ENCODE measurements around the gene CDK2AP2. TPM values are rescaled to one million over a fixed set of nuclear protein-coding genes. Genes with fewer than 3 reads are reported as not detected.

Gene CDK2AP2
- total and polyA plus RNA-seq, 2 of the 8 experiments (the other 6 are each of a cell fraction or from before 2014, with no cell fraction given) = 49.6 to 65.1 TPM

DNA sequence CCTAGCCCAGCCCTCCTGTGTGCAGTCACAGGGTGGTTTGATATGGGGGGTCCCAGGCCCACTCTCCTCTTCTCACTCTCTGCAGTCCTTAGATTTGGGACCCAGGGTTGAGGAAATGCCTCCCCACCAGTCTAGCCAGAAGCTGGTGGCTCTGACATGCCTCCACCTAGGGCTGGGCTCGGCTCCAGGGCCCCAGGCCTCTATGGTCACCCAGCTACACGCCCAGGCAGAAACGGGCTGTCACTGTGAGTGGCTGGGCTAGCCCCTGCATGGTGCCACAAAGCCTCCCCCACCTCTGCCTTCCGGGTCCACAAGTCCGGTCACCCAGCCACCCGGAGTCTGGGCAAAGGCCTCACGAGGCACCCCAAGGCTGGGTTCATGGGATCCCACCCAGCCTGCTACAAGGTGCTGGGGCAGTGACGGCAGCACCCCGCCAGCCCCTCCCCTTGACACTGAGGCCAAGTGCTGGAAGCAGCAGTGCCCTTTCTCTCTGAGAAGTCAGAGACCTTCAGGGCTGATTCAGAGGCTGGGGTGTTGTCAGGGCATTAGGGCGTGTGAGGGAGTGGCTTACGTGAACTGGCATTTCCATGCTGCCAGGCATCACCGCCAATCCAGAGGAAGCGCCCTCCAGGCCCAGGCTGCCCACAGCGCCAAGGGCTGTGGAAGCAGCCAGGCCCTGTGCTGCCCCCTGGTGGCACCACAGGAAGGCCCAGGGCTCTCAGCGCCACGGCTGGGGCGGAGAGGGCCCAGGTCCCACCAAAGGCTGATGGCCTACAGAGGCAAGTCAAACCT, 2.2 kb downstream of the CDK2AP2 start (continued):
- TF ChIP-seq TAF7 (optimal IDR thresholded peaks at IDR 0.05; ENCODE audit: borderline replicate concordance, low read depth, low read length) (no peak), CBX5 (IDR thresholded peaks at IDR 0.05; ENCODE audit: low read depth, low read length) (no peak)
- TF ChIP-seq, protein P1, sequence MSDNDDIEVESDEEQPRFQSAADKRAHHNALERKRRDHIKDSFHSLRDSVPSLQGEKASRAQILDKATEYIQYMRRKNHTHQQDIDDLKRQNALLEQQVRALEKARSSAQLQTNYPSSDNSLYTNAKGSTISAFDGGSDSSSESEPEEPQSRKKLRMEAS (IDR thresholded peaks at IDR 0.05) = no peak
